CD4-positive, alpha-beta T cell treated with Interleukin-10 for 1 hour (primary cell): ENCODE data around the gene TMEM131.
"Not testable (repeated sequence)": the region's sequence is repeated elsewhere in the genome, so short reads cannot be mapped to it uniquely, and the experiment has no call there.

Experiments used
- DNase-seq: peaks from one replicate; pipeline ENCODE4 v3.0.0-alpha.2; 2020

The TMEM131 gene

GRCh38 chr2:97718051-97718882 lies 277.5 kb downstream of the TMEM131 start:
- peak; percentile 79 for DNase-seq

GRCh38 chr2:97717613-97717995 lies 278.1 kb downstream of the TMEM131 start:
- DNase-seq = no peak

DNA sequence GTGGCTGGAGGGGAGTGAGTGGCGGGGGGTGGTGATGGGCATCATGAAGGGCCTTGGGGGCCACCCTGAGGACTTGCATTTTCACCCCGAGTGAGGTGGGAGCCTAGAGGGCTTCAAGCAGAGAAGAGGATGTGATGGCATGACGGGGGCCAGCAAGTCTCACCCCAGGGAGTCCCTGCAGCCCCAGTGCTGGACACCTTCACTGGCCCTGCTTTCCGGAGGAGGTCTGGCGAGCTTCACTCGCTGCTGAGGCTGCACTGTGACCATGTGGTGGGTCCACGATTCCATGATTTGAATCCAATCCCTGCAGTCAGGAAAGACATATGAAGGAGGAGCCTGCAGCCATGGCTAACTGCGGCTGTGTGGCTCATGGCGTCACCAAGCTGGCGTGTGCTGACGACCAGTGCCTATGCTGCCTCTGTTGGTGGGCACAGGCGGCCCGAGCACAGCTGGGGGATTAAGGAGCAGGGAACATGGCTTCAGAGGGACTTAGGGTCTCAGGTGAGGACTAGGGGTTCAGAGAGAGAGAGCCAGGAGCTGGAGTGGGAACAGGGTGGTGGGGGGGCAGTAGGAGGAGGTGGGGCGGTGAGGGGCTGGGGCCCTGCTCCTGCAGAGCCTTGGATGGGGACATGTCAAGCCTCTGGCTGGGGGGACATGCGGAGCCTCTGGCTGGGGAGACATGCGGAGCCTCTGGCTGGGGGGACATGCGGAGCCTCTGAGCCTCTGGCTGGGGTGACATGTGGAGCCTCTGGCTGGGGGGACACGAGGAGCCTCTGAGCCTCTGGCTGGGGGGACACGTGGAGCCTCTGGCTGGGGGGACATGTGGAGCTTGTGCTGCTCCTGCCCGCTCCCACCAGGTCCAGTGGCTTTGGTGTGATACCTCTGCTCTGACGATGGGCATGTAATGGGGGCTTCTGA lies 278.8 kb downstream of the TMEM131 start:
- DNase-seq = peak; percentile 17

- no peak for DNase-seq
Measured at GRCh38 chr2:97715951-97716694, 279.6 kb downstream of the TMEM131 start.

- no peak for DNase-seq
Measured at GRCh38 chr2:97714950-97715652, 280.6 kb downstream of the TMEM131 start.

DNA sequence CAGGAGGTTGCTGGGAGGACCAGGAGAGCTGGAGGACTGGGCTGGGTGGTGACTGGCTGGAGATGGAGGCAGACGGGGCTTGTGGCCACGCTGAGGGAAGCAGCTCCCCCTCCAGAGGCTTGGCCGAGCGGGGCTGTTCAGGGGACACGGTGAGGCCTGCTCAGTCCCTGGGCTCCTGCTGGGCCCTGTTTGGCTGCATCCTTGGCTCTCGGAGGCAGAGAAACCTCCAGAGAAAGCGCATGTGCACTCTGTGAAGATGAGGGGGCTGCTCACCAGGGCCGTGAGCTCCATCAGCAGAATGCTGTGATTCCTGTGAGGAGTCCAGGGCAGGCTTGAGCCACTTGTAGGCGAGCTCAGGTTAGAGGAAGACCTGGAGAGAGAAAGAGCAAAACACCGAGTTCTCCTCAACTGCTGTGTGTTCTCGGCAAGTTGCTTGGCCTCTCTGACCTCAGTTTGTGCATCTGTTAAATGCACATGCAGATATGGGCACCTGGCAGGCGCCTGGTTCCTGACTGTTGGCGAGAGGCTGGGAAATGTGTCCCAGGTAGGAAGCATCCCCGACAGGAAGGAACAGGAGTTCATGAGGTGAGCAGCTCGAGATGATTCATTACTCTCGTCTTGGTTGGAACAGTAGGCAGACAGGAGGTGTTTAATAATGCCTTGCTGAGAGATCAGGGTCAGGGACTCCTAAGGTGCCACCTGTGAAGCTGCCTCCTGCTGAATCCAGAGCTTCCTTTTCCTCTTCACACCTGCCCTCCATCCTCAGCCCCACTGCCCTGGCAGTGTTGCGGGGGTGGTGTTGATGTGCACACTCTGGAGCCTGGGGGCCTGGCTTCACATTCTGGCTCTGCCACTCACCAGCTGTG lies 281.4 kb downstream of the TMEM131 start:
- DNase-seq = no peak

DNA sequence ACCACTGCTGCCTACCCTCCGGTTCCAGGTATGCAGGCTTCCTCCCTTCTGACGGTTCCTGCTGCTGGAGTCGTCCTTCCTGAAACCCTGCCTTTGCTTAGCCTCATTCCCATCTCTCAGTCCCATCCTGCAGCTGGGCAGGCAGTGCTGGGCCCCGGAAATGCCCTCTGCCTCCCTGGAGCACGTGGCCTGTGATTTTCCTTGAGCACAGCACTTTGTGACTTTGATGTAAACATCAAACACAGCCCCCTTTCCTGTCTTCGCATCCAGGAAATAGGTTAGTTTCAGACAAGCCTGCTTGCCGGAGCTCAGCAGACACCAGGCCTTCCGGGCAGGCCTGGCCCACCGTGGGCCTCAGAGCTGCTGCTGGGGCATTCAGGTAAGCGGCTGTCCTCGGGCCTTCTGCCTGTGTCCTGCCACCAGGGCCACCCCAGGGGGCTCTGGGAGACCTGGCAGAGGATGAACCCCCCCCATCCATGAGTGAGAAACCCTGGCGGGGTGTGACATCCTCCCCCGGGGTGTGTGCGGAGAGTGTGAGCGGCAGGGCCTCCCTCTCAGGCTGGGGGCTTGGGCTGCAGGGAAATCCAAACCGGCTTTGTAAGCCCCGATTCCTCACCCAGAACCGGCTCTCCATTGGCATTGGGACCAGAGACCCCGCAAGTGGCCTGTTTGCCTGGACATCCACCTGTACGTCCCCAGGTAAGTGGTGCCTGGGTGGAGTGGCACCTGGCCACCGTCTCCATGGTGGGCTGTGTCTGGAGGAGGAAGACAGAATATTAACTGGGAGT lies 282.3 kb downstream of the TMEM131 start, which contains the start of gene ZAP70:
ZAP70 (plus strand) TSS at position 281 of the 788 bp plus-strand sequence. CDS start 10,461 bp downstream, outside the sequence.
- DNase-seq = peak; percentile 78

DNA sequence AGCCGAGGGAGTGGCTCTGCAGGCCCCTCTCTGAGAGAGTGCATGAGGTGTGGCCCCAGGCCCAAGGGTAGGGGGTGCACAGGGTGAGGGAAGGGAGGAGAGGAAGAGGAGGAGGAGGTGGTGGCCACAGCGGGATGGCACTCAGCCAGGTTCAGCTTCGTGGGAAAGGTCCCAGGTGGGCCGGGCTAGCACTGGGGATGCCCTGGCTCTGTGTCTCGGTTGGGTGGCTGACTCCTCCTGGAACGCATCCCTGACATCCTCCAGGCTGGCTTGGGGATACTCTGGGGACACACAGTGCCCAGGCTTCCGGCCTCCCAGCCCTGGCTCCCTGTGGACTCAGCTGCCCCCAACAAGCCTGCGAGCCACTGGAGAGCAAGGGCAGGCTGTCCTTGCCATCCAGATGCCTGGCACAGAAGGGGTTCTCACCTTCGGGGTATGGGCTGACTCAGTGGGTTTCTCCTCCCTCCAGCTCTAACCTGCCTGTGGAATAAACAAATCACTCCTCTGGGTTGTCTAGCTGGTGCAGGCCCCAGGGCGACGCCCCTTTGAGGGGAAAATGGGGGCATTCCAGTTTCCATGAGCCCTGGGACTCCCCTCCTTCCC lies 283.0 kb downstream of the TMEM131 start:
- DNase-seq = peak; percentile 34

GRCh38 chr2:97712175-97712574 lies 283.6 kb downstream of the TMEM131 start:
- DNase-seq = not testable (repeated sequence)

GRCh38 chr2:97711394-97711711 lies 284.4 kb downstream of the TMEM131 start:
- no peak for DNase-seq

GRCh38 chr2:97708608-97709007 lies 287.1 kb downstream of the TMEM131 start:
- no peak for DNase-seq

DNA sequence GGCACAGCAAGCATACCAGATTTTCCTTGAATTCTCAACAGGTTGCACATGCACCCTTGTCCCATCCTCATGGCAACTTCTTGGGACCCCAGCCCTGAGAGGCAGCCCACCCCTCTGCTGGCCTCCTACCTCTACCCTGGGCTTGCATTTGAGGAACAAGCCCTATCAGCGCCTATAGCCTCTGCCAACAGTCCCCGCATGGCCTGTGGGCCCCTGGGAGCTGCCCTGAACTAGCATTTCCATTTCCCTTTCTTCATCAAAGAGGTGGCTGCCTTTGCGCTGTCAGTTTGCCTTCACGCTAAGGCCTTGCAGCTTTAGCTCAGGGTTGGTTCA lies 287.7 kb downstream of the TMEM131 start:
- DNase-seq = no peak

DNA sequence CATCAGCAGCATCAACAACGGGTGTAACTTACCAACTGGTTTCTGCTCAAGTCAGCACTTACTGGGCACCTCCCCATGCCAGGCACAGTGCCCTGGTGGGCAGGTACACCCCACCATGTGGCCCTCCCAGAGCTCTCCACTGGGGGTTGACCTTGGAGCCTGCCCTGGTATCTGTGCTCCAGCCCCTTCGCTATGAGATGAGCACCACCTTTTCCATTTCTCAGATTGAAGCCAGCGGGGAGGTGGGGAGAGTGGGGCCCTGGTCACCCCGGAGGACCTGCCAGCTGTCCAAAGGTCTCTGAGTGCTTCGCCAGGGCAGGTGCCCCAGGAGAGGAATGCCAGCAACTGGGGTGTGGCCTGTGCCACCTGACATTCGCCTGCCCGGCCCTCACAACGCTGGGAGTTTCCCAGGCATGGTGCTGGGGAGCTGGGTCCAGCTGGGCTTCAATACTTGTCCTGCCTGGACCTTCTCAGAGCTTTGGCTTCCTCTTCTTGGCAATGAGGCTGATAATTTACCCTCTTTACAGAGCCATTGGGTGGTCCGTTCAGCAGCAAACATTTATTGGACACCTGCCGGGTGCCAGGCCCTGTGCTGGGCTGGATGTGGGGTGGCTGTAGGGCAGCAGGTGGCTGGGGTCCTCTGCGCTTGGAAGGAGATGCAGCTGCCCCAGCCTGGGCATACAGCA lies 288.2 kb downstream of the TMEM131 start:
- DNase-seq = no peak

- DNase-seq = no peak
Measured at GRCh38 chr2:97706708-97707345, 288.9 kb downstream of the TMEM131 start.
